Caco-2 (cell line): ENCODE results near the gene CEP170B. TPM values are rescaled to one million over a fixed set of nuclear protein-coding genes. Genes with fewer than 3 reads are reported as not detected.

Experiments
- BruUV-seq: library from RNA; stranded (reverse); fragments of 400-500 nt; replicated peaks from 2 replicates; lab custom pipeline; 2021; lab: Mats Ljungman, UMichigan
- CTCF ChIA-PET: fragments of 300-600 bp; sonication (Branson Sonifier 250); formaldehyde crosslinking; loops from one replicate; lab custom pipeline; 2022; ENCODE audit warnings: antibody characterized with exemption; lab: Charles Lee
- POLR2A ChIA-PET: fragments of 300-600 bp; sonication (Branson Sonifier 250); formaldehyde crosslinking; loops from one replicate; lab custom pipeline; 2022; ENCODE audit warnings: antibody characterized with exemption; lab: Charles Lee
- DNase-seq, 2 experiments: peaks; one replicate each; pipeline versions ENCODE4 v3.0.0 to v3.0.0-alpha.2; 2020 to 2022
- H3K27me3 ChIP-seq: replicated peaks from 2 replicates; pipeline ENCODE4 v1.6.0; 2011; ENCODE audit warnings: low read length; ENCODE audit not compliant: control insufficient read depth, insufficient read depth
- H3K36me3 ChIP-seq: 2 replicates; pipeline ENCODE4 v1.5.1; 2011; ENCODE audit warnings: low read length; ENCODE audit not compliant: control insufficient read depth, insufficient read depth
- H3K4me1 ChIP-seq: fragments of 250-450 bp; sonication (Bioruptor Pico); 2 replicates; pipeline ENCODE4 v1.5.1; 2020; ENCODE audit warnings: mild to moderate bottlenecking
- H3K4me3 ChIP-seq: 2 replicates; pipeline ENCODE4 v1.5.1; 2011; ENCODE audit warnings: low read depth, mild to moderate bottlenecking, control low read depth, low read length
- H3K9me3 ChIP-seq: fragments of 250-450 bp; sonication (Bioruptor Pico); 2 replicates; pipeline ENCODE4 v1.5.1; 2020; ENCODE audit warnings: mild to moderate bottlenecking, moderate library complexity
- H3K27ac Mint-ChIP-seq: one replicate; pipeline ENCODE4 v1.8.0; 2022; ENCODE audit warnings: mixed read lengths; ENCODE audit not compliant: unreplicated experiment
- H3K27me3 Mint-ChIP-seq: one replicate; pipeline ENCODE4 v1.8.0; 2022; ENCODE audit warnings: mixed read lengths; ENCODE audit not compliant: insufficient read depth, unreplicated experiment
- H3K36me3 Mint-ChIP-seq: one replicate; pipeline ENCODE4 v1.8.0; 2022; ENCODE audit warnings: mild to moderate bottlenecking, mixed read lengths; ENCODE audit not compliant: insufficient read depth, unreplicated experiment
- H3K4me1 Mint-ChIP-seq: one replicate; pipeline ENCODE4 v1.8.0; 2022; ENCODE audit warnings: low read depth, mixed read lengths; ENCODE audit not compliant: unreplicated experiment
- H3K4me3 Mint-ChIP-seq: one replicate; pipeline ENCODE4 v1.8.0; 2022; ENCODE audit warnings: mild to moderate bottlenecking, moderate library complexity, mixed read lengths; ENCODE audit not compliant: unreplicated experiment
- H3K9me3 Mint-ChIP-seq: one replicate; pipeline ENCODE4 v1.8.0; 2022; ENCODE audit warnings: mixed read lengths; ENCODE audit not compliant: unreplicated experiment
- intact Hi-C: fragments of 100-400 bp; cut with micrococcal nuclease; formaldehyde crosslinking; loops from one replicate; pipeline ENCODE4 v1.10.0; 2022; ENCODE audit not compliant: unreplicated experiment
- total RNA-seq: library from RNA; stranded (reverse); gene quantifications from 2 replicates; pipeline ENCODE4 v1.2.3, GENCODE V29; 2022
- TF ChIP-seq, protein P1 (sequence below), 2 experiments: fragments of 200-600 bp in 1 of 2; IDR thresholded peaks; 1 replicate in 1 of 2; 2 replicates in 1 of 2; pipeline versions ENCODE4 v1.5.1 to v1.8.0; 2011 to 2022; ENCODE audit warnings: antibody characterized with exemption in 1 of 2, control low read depth in 1 of 2, inconsistent platforms in 1 of 2, low read depth in 1 of 2, low read length in 1 of 2, mild to moderate bottlenecking in 1 of 2, moderate library complexity in 1 of 2; ENCODE audit not compliant: insufficient read depth in 1 of 2, severe bottlenecking in 1 of 2, unreplicated experiment in 1 of 2

CEP170B gene
- total RNA-seq, 1 experiment from 2014 or later: 31.6 TPM

DNA sequence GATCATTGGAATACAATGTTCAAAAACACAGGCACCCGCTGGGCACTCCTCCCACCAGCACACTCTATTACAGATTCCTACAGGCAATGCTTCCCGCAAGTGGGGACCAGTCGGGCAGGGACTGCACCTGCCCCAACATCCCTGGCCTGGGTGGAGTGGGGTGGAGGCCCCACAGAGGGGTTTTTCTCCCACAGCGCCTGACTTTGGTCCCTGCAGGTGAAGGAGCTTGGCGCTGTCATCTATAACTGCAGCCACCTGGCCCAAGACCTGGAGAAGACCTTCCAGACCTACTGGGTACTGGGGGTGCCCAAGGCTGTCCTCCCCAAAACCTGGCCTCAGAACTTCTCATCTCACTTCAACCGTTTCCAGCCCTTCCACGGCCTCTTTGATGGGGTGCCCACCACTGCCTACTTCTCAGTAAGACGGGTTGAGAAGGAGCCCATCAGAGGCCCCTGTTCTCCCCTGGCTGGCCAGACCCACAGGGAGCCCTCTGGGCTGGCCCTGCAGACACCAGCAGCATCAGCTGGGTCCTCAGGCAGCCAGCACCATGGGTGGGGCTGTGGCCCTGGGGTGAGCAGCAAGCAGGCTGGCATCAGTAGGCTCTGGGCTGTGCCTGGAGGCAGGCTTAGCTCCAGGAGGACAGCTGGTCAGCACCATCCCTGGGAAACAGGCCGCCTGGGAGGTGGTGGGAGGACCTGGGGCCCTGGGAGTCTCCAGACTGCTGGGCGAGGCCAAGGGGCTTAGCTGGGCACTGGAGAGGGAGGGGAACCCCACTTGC is 65.6 kb downstream of the CEP170B start:
- H3K27me3 ChIP-seq: peaks cover 2% of the 10 kb centered on the region

DNA sequence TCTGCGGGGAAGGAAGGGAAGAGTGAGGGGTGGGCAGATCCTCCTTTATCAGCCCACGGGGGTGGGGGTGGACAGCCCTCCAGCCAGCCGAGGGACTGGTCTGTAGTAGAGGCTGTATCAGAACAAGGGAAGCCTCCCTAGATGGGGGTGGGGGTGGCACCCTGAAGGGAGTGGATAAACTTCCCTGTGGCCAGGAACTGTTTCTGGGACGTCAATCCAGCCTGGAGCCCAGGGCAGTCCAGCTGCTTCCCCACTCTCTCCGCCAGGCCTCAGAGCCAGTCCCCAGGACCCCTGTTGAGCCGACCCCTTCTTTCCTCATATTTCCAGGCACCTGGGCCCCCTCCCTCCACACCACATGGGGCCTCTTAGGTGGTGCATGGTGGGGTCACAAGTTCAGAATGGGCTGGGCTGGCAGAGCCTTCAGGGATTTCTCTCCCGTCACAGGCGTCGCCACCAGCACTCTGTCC is 66.3 kb downstream of the CEP170B start:
- Mint-ChIP-seq H3K4me1 (no peaks in the 10 kb centered on the region), H3K9me3 (no peaks in the 10 kb centered on the region), H3K27me3 (peaks cover 4% of the 10 kb centered on the region), H3K27ac (no peak overlapping the region), H3K4me3 (no peak overlapping the region), H3K36me3 (no peaks in the 10 kb centered on the region)
- Histone ChIP-seq H3K4me1 (0 out of 2 replicates have a peak, but pooled peaks cover 3% of the 10 kb centered on the region), H3K9me3 (no peaks in the 10 kb centered on the region), H3K27me3 (peaks cover 2% of the 10 kb centered on the region), H3K4me3 (no peak overlapping the region), H3K36me3 (no peaks in the 10 kb centered on the region)
- POLR2A ChIA-PET: no interaction called here
- TF ChIP-seq, protein P1, sequence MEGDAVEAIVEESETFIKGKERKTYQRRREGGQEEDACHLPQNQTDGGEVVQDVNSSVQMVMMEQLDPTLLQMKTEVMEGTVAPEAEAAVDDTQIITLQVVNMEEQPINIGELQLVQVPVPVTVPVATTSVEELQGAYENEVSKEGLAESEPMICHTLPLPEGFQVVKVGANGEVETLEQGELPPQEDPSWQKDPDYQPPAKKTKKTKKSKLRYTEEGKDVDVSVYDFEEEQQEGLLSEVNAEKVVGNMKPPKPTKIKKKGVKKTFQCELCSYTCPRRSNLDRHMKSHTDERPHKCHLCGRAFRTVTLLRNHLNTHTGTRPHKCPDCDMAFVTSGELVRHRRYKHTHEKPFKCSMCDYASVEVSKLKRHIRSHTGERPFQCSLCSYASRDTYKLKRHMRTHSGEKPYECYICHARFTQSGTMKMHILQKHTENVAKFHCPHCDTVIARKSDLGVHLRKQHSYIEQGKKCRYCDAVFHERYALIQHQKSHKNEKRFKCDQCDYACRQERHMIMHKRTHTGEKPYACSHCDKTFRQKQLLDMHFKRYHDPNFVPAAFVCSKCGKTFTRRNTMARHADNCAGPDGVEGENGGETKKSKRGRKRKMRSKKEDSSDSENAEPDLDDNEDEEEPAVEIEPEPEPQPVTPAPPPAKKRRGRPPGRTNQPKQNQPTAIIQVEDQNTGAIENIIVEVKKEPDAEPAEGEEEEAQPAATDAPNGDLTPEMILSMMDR (IDR thresholded peaks at IDR 0.05; ENCODE audit: insufficient read depth in 1 of 2, low read depth in 1 of 2, low read length in 1 of 2, severe bottlenecking in 1 of 2, unreplicated experiment in 1 of 2): no peak
- CTCF ChIA-PET: no interaction called here
- no peak for DNase-seq
- intact Hi-C loops: no loop called here
- no TSS peak for BruUV-seq

More for the DNA sequence above, 65.6 kb downstream of the CEP170B start:
- H3K4me3 ChIP-seq: no peak overlapping the region
- Mint-ChIP-seq H3K9me3 (no peaks in the 10 kb centered on the region), H3K4me3 (no peak overlapping the region), H3K36me3 (no peaks in the 10 kb centered on the region), H3K27ac (no peak overlapping the region), H3K4me1 (no peaks in the 10 kb centered on the region), H3K27me3 (peaks cover 4% of the 10 kb centered on the region)
- POLR2A ChIA-PET: no interaction called here
- DNase-seq: no peak
- intact Hi-C loops: no loop called here
- no peaks in the 10 kb centered on the region for H3K36me3 ChIP-seq
- H3K9me3 ChIP-seq: no peaks in the 10 kb centered on the region
- TF ChIP-seq, protein P1 (IDR thresholded peaks at IDR 0.05; ENCODE audit: insufficient read depth in 1 of 2, low read depth in 1 of 2, low read length in 1 of 2, severe bottlenecking in 1 of 2, unreplicated experiment in 1 of 2): no peak
- 0 out of 2 replicates have a peak, but pooled peaks cover 3% of the 10 kb centered on the region for H3K4me1 ChIP-seq
- no TSS peak for BruUV-seq
- CTCF ChIA-PET: interaction anchor here (0.6 kb wide), 1 partner anchor 73 kb away, joined by 9 read pairs; no protein-coding TSS in a partner anchor

DNA sequence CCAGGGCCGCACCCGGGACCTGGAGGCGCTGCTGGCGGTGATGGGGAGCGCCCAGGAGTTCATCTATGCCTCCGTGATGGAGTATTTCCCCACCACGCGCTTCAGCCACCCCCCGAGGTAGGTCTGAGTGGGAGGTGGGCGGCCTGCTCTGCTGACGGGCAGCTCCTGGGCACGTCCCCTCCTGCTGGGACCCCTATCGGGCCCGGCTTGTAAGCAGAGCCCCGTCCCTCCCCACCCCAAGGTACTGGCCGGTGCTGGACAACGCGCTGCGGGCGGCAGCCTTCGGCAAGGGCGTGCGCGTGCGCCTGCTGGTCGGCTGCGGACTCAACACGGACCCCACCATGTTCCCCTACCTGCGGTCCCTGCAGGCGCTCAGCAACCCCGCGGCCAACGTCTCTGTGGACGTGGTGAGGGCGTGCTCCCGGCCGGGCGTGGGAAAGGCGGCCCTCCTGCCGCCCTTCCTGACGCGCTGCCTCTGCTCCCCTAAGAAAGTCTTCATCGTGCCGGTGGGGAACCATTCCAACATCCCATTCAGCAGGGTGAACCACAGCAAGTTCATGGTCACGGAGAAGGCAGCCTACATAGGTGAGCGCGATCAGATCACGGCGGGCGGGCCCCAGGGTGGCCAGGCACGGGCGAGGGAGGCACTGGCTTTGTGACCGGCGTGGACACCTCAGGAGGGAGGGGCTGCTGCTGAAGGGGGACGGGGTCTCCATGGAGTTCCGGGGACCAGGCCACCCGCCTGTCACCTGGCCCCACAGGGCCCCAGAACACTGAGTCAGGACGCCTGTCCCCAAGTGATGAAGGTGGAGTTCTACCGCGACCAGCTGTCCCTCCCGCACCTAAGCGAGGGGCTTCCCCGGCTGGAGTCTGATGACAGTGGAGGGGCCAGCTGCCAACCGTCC is 67.0 kb downstream of the CEP170B start:
- POLR2A ChIA-PET: no interaction called here
- H3K4me3 ChIP-seq: no peak overlapping the region
- no peaks in the 10 kb centered on the region for H3K36me3 ChIP-seq
- no peak overlapping the region for H3K27ac Mint-ChIP-seq
- BruUV-seq: no TSS peak
- no peaks in the 10 kb centered on the region for H3K9me3 Mint-ChIP-seq
- intact Hi-C loops: no loop called here
- no peaks in the 10 kb centered on the region for H3K4me1 Mint-ChIP-seq
- TF ChIP-seq, protein P1 (IDR thresholded peaks at IDR 0.05; ENCODE audit: insufficient read depth in 1 of 2, low read depth in 1 of 2, low read length in 1 of 2, severe bottlenecking in 1 of 2, unreplicated experiment in 1 of 2): no peak
- no peaks in the 10 kb centered on the region for H3K9me3 ChIP-seq
- H3K4me1 ChIP-seq: 0 out of 2 replicates have a peak, but pooled peaks cover 3% of the 10 kb centered on the region
- H3K4me3 Mint-ChIP-seq: no peak overlapping the region
- DNase-seq: no peak
- H3K27me3 ChIP-seq: peaks cover 3% of the 10 kb centered on the region
- H3K36me3 Mint-ChIP-seq: no peaks in the 10 kb centered on the region
- CTCF ChIA-PET: no interaction called here
- H3K27me3 Mint-ChIP-seq: peaks cover 4% of the 10 kb centered on the region
